NCI-H2227 (cell line): ENCODE results near the gene ZBED6.
A peak's percentile ranks its signal among the peaks of the same experiment; 100 is the strongest.
"Not testable (repeated sequence)": the region's sequence is repeated elsewhere in the genome, so short reads cannot be mapped to it uniquely, and the experiment has no call there.

Source experiments
- DNase-seq: peaks from one replicate; lab custom pipeline; 2025; ENCODE audit not compliant: unreplicated experiment; lab: John Stamatoyannopoulos, UW

The ZBED6 gene

DNA sequence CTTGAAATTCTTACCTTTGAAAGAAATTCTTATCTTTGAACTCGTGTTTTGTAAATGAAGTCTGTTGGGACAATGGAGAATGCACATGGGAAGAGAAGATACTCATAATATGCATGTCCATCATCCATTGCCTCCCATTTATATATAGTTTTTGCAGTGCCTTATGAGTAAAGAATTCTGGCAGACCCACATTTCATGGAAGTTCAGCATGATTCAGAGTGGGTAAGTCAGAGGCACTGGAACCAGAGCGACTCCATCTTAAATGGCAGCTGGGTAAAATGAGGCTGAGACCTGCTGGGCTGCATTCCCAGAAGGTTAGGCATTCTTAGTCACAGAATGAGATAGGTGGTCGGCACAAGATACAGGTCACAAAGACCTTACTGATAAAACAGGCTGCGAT lies 16.6 kb upstream of the ZBED6 start:
- no peak for DNase-seq

DNA sequence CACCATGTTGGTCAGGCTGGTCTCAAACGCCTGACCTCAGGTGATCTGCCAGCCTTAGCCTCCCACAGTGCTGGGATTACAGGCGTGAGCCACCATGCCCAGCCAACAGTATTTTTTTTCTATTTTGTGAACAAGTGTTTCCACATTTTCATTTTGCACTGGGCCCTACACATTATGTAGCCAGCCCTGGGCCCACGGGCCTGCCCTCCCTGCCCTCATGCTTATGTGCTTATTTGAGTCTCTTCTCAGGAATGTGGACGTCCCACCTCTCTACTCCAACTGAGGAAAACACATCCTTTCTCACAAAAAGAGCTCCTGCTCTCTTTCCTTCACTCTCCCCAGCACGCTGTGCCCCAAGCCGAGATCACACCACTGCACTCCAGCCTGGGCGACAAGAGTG lies 13.5 kb upstream of the ZBED6 start:
- no peak for DNase-seq

DNA sequence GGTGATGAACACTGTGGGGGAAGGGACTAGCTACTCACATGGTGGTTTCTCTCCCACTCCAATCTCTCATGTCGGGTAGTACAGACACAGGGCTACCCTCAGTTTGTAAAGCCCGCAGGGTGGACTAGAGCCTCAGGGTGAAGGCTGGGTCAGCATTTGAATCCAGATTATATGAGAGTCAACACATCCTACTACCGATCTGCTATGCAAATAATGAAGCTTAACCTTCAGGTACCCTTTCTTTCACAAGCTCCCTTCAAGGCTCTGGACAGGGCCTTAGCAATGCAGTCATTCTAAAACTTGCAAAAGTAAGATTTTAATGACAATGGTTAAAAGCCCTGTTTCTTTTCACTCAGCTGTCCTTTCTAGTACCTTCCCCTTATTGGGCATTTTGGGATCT lies 5.5 kb upstream of the ZBED6 start:
- no peak for DNase-seq

DNA sequence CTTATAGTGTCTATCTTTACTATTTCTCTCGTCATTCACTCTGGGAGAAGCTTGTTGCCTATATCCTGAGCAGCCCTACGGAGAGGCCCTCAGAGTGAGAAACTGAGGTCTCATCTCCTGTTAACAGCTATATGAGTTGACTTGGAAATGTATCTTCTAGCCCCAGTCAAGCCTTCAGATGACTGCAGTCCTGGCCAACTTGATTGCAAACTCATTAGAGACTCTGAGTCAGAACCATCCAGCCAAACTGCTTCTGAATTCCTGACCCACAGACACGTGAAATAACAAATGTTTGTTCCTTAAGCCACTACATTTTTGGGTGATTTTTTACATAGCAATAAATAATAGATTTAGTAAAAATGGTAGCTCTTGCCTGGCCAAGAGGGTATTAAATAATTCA lies 3.9 kb upstream of the ZBED6 start:
- no peak for DNase-seq

DNA sequence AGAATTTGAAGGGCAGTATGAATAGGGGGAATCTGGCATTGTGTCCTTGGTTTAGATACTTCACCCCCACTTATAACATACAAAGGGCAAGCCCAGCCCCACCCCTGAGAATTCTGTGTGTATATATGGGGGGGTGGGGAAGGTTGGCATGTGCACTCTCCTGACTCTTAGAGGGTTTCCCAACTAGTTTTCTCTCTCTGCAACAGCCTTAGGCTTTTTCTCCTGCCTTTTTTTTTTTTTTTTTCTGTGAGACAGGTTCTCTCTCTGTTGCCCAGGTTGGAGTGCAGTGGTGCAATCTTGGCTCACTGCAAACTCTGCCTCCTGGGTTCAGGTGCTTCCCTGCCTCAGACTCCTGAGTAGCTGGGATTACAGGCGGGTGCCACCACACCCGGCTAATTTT lies 2.9 kb upstream of the ZBED6 start:
- DNase-seq, result no peak

DNA sequence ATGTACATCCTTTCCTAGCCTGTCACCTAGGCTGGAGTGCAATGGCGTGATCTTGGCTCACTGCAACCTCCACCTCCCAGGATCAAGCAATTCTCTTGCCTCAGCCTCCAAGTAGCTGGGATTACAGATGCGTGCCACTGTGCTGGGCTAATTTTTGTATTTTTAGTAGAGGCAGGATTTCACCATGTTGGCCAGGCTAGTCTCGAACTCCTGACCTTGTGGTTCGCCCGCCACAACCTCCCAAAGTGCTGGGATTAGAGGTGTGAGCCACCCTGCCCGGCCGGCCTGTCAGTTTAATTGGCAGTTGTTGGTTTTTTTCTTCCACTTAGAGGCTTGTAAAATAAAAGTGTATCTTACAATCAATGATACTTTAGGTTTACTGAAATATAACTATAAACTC lies 1.9 kb upstream of the ZBED6 start:
- DNase-seq, result not testable (repeated sequence)

DNA sequence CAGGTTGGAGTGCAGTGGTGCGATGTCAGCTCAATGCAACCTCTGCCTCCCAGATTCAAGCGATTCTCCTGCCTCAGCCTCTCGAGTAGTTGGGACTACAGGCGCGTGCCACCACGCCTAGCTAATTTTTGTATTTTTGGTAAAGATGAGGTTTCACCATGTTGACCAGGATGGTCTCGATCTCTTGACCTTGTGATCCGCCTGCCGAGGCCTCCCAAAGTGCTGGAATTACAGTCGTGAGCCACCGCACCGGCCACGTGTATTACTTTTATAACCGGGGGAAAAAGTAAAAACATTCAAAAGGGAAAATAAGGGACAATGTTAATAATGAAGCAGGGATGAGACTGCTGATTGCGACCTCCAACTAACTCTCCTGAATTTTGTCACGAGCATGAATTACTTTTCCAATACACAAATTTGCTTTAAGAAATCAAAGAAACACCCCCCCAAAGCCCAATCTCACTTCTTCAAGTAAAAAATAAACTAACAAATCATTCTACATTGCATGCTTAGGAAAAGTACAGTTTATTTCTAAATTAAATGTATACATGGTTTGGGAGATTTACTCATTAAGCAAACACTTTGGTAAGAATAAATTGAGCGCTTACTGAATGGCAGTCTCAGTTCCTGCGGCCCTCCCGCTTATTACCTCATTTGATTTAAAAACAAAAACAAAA lies 521 bp upstream of the ZBED6 start:
- DNase-seq, result no peak

DNA sequence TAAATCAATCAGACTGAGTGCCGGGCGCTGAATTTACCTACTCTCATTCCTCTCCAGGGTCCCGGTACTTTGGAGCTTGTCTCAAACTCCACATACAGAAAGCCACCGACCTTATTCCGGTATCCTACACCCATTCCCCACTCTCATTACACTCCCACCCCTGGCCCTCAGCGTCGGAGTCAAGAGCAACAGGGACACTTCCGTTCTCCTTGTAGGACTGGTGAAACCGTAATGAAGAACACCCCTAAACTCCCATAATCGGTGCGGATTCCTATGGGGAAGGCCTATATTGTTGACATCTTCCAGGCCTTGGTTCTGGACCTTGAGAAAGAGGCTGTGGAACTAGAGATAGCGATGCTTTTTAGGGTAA lies 798 bp downstream of the ZBED6 start:
- peak; percentile 66 for DNase-seq

DNA sequence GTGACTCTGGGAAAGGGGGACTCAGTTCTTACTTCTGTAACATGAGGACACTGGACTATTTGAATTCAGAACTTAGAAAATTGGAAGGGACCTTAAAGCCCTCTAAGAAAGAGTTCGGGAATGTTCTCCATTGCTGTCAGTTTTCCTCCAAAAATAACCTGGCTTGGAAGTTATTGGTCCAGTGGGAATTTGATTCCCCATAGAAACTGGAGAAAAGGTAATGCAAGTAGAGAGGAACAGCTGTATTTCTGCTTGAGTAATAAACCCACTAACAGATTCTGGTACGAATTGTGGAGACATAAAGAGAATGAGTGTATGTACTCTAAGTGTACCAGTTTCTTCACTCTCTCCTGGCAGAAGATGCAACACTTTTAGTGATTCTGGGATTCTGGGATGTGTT lies 1.8 kb downstream of the ZBED6 start:
- no peak for DNase-seq

DNA sequence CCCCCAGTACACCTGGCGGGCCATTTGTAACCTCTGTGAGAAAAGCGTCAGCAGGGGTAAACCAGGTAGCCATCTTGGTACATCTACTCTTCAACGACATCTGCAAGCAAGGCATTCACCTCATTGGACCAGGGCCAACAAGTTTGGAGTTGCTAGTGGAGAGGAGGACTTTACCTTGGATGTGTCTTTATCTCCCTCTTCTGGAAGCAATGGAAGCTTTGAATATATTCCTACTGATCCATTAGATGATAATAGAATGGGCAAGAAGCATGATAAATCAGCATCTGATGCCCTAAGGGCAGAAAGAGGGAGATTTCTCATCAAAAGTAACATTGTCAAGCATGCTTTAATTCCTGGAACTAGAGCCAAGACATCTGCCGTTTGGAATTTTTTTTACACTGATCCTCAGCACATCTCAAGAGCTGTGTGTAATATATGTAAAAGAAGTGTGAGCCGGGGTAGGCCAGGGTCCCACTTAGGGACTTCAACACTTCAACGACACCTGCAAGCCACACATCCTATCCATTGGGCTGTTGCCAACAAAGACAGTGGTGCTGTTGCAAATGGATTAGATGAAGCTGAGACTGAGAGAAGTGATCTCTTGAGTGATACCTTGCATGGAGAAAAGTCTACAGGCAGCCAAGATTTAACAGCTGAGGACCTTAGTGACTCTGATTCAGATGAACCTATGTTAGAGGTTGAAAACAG lies 2.7 kb downstream of the ZBED6 start:
- no peak for DNase-seq

DNA sequence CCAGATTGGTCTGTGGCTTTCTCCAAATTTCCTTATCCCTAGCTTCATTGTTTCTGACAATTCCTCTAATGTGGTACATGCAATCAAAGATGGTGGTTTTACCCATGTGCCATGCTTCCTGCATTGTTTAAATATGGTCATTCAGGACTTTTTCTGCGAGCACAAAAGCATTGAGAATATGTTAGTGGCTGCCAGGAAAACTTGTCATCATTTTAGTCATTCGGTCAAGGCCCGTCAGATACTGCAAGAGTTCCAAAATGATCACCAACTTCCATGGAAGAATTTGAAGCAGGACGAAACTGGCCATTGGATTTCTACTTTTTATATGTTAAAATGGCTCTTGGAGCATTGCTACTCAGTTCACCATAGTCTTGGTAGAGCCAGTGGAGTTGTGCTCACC lies 3.7 kb downstream of the ZBED6 start:
- no peak for DNase-seq

DNA sequence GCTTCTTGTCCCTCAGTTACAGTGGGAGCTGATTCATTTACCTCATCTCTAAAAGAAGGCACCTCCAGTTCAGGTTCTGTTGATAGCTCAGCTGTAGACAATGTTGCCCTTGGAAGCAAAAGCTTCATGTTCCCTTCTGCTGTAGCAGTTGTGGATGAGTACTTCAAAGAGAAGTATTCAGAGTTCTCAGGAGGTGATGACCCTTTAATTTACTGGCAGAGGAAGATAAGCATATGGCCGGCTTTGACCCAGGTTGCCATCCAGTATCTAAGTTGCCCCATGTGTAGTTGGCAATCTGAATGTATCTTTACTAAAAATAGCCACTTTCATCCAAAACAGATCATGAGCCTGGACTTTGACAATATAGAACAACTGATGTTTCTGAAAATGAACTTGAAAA lies 4.5 kb downstream of the ZBED6 start:
- no peak for DNase-seq

DNA sequence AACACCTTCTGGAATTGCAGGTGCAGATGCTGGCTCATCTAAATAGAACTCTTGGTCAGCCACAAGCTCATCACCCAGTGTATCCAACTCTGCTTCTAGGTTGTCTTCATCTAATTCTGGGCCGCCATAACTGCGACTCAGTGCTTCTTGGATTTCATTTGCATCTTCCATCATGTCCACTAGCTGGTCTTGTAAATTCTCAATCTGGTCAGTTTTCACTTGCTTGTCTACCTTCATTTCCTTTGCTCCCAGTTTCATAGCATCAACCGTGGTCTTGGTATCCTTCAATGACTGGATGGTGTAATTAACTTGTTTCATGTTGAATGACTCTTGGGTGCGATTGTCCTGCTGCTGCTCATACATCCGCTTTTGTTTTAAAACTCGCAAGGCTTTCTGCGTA lies 10.3 kb downstream of the ZBED6 start:
- no peak for DNase-seq

DNA sequence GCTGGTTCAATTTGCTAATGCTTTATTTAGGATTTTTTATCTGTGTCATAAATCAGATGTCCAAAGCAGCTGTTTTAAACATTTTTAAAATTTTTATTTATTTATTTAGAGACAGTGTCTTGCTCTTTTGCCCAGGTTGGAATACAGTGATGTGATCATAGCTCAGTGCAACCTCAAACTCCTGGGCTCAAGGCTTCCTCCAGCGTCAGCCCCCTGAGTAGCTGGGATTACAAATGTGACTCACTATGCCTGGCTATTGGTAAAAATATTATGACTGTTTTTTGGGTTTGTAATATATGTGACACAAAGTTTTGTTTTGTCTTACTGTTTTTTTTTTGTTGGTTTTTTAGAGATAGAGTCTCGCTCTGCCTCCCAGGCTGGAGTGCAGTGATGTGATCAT lies 11.8 kb downstream of the ZBED6 start:
- DNase-seq, result no peak

DNA sequence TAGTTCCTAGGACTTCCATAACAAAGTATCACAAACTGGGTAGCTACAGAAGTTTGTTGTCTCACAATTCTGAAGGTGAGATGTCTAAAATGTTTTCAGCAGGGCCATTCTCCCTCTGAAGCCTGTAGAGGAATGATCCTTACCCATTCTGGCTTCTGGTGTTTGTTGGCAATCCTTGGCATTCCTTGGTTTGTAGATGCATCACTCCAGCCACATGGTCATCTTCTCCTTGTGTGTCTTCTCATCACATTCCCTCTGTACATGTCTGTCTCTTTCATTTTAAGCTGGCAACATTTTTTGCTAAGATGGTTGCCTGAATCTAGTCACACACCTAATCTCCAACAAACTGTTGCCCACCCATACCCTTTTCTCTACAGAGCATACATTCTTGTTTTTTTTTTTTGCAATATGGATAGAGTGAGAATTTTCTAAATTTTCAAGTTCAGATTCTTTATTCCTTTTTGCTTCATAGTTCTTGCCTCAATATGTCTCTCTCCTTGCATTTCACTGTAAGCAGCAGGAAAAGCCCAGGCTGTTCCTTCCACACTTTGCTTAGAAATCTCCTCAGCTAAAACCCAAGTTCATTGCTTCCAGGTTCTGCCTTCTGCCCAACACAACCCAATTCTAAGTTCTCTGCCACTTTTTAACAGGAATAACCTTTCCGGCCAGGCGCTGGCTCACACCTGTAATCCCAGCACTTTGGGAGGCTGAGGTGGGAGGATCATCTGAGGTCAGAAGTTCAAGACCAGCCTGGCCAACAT lies 18.3 kb downstream of the ZBED6 start:
- no peak for DNase-seq

DNA sequence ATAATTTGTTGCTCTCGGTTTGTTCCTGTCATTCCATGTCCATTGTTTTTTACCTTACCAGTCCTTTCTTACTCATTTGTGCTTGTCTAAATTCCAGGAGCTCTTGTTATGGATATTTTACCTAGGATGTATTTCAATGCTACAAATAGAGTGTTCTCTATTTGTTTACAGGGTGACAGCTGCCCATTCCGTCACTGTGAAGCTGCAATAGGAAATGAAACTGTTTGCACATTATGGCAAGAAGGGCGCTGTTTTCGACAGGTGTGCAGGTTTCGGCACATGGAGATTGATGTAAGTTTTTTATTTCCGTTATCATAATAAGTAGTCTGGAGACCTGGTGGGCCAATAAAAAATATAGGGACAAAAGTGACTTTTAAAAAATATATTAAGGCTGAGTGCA lies 23.0 kb downstream of the ZBED6 start:
- DNase-seq, result no peak

DNA sequence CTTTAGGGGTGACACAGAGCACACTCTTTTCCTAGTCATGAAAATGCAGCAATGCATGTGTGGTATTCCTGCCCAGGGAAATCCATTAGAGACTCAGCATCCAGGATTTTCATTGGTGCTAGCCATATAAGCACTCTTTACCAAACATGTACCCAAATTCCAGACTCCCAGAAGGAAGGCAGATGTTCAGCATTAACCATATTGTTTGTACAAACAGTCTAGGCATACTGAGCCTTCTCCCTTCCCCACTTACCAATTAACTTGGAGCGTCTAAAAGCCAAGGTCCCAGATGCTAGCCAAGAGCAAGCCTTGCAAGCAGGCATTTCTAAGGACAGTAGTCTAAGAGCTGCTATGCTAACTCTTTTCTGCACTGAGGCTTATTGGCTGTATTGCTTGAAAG lies 27.9 kb downstream of the ZBED6 start:
- no peak for DNase-seq

DNA sequence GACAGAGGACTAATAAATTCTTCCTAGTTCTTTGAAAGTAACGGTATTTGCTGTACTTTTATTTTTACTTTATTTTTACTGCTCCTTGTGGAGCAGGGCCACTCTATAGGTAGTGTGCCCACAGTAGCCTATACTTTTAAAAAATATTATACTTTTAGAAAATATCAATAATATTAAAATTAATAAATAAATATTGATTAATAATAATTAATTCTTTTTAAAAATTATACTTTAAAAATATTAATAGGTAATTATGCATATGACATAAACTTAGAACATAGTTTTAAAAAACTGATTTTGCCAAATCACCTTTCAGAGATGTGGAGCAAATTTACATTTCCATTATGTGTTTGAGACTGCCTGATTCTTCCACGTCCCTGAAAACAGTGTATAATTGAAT lies 30.8 kb downstream of the ZBED6 start:
- DNase-seq, result no peak

DNA sequence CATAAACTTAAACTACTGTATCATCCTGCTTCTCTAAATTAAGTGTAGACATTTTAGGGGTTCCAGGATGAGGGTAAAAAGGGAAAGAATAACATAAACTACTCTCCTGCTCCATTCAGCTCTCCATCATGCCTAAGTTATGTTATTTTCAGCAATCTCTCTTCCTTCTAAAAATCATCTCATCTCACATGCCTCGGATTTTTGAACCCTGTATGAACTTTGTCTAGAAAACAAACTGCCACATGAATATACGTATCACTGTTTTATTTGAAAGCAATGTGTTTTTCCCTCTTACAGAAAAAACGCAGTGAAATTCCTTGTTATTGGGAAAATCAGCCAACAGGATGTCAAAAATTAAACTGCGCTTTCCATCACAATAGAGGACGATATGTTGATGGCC lies 32.6 kb downstream of the ZBED6 start:
- DNase-seq, result no peak

DNA sequence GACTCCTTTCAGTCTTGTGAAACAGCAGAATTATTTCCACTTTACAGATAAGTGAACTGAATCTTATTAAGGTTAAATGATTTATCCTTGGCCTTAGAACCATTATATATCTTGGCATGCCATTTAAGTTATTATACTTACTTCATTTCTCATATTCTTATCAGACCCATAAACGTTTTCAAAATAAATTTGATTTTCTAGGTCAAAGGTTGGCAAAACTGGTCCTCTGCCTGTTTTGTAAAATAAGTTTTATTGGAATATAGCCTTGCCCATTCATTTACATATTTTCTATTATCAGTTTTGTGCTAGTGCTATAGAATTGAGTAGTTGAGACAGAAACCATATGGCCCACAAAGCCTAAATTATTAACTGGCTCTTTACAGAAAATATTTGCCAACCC lies 33.1 kb downstream of the ZBED6 start:
- no peak for DNase-seq

DNA sequence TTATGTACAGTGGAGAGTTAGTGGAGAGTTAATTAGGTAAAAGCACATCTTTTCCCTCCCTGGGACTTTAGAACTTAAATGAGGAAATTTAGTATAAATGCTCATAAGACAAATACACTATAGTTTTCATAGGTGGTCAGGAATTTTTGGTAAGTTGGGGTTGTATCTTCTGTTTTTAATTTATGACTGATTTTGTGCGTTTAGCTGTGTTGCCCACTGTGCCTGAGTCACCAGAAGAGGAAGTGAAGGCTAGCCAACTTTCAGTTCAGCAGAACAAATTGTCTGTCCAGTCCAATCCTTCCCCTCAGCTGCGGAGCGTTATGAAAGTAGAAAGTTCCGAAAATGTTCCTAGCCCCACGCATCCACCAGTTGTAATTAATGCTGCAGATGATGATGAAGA lies 33.8 kb downstream of the ZBED6 start:
- DNase-seq, result not testable (repeated sequence)

DNA sequence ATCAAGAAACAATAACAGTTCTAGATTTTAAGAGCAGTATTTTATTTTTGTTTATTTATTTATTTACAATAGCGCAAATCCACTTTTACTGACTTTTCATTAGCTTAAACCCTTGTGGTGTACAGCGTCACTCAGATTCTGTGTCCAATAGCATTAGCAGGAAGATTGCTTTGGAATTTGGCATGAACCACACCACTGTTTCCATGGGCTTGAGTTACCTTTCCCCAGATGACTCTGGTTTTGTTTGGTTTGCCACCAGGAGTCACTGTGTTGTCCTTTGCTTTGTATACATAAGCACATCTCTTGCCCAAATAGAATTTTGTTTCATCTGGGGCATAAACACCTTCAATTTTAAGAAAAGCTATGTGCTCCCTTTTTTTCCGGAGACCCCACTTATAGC lies 40.1 kb downstream of the ZBED6 start:
- DNase-seq, result no peak
